ENCODE data around the gene PEAK3. TPM values are rescaled to one million over a fixed set of nuclear protein-coding genes. Genes with fewer than 3 reads are reported as not detected.

Gene PEAK3
- total RNA-seq = 0.31 to 0.50 TPM (median 0.38 TPM) in 3 replicates
- long read RNA-seq = 0 reads

GRCh38 chr19:2282062-2282861 is at the start of gene PEAK3:
TSS of gene PEAK3 (minus strand) at chr19:2282175. CDS start at chr19:2280931, 1,244 bp downstream.
- peaks cover under 1% of the 10 kb centered on the region for H3K36me3 Mint-ChIP-seq (ENCODE audit: low read depth)
- no peaks in the 10 kb centered on the region for H3K9me3 Mint-ChIP-seq (ENCODE audit: low read depth)
- H3K27me3 Mint-ChIP-seq (ENCODE audit: low read depth) = no peaks in the 10 kb centered on the region
- H3K27ac Mint-ChIP-seq (ENCODE audit: unreplicated experiment) = peak within 1 kb of the TSS; percentile 69
- peaks cover 16% of the 10 kb centered on the region for H3K4me1 Mint-ChIP-seq (ENCODE audit: low read depth)
- TF ChIP-seq CTCF (IDR thresholded peaks at IDR 0.05) = peak; percentile 13
- H3K4me3 Mint-ChIP-seq (ENCODE audit: unreplicated experiment) = peak within 1 kb of the TSS; percentile 64
- DNase-seq (ENCODE audit: low spot score) = no peak

- H3K36me3 Mint-ChIP-seq (ENCODE audit: low read depth) = peaks cover 5% of the 10 kb centered on the region
- H3K27ac Mint-ChIP-seq (ENCODE audit: unreplicated experiment) = peak overlapping the region; percentile 59
- H3K9me3 Mint-ChIP-seq (ENCODE audit: low read depth) = no peaks in the 10 kb centered on the region
- DNase-seq (ENCODE audit: low spot score) = no peak
- H3K4me3 Mint-ChIP-seq (ENCODE audit: unreplicated experiment) = no peak overlapping the region
- no peak for TF ChIP-seq CTCF (IDR thresholded peaks at IDR 0.05)
- H3K27me3 Mint-ChIP-seq (ENCODE audit: low read depth) = no peaks in the 10 kb centered on the region
- H3K4me1 Mint-ChIP-seq (ENCODE audit: low read depth) = peaks cover 46% of the 10 kb centered on the region
Measured at GRCh38 chr19:2330632-2331284, 48.8 kb upstream of the PEAK3 start.

- TF ChIP-seq CTCF (IDR thresholded peaks at IDR 0.05) = no peak
- Mint-ChIP-seq H3K9me3 (ENCODE audit: low read depth) (no peaks in the 10 kb centered on the region), H3K4me1 (ENCODE audit: low read depth) (peaks cover 47% of the 10 kb centered on the region), H3K27ac (ENCODE audit: unreplicated experiment) (peak overlapping the region; percentile 59), H3K36me3 (ENCODE audit: low read depth) (peaks cover 6% of the 10 kb centered on the region), H3K27me3 (ENCODE audit: low read depth) (no peaks in the 10 kb centered on the region), H3K4me3 (ENCODE audit: unreplicated experiment) (no peak overlapping the region)
- no peak for DNase-seq (ENCODE audit: low spot score)
Measured at GRCh38 chr19:2330255-2330631, 48.3 kb upstream of the PEAK3 start.

- TF ChIP-seq CTCF (IDR thresholded peaks at IDR 0.05) = no peak
- Mint-ChIP-seq H3K4me1 (ENCODE audit: low read depth) (peaks cover 47% of the 10 kb centered on the region), H3K4me3 (ENCODE audit: unreplicated experiment) (peak overlapping the region; percentile 99), H3K9me3 (ENCODE audit: low read depth) (no peaks in the 10 kb centered on the region), H3K27ac (ENCODE audit: unreplicated experiment) (peak overlapping the region; percentile 82), H3K27me3 (ENCODE audit: low read depth) (no peaks in the 10 kb centered on the region), H3K36me3 (ENCODE audit: low read depth) (peaks cover 8% of the 10 kb centered on the region)
- no peak for DNase-seq (ENCODE audit: low spot score)
Measured at GRCh38 chr19:2329501-2329916, 47.5 kb upstream of the PEAK3 start.

GRCh38 chr19:2329149-2329478 is 47.1 kb upstream of the PEAK3 start:
- Mint-ChIP-seq H3K36me3 (ENCODE audit: low read depth) (peaks cover 10% of the 10 kb centered on the region), H3K27ac (ENCODE audit: unreplicated experiment) (peak overlapping the region; percentile 82), H3K9me3 (ENCODE audit: low read depth) (no peaks in the 10 kb centered on the region), H3K4me3 (ENCODE audit: unreplicated experiment) (peak overlapping the region; percentile 99), H3K4me1 (ENCODE audit: low read depth) (peaks cover 47% of the 10 kb centered on the region), H3K27me3 (ENCODE audit: low read depth) (no peaks in the 10 kb centered on the region)
- TF ChIP-seq CTCF (IDR thresholded peaks at IDR 0.05) = no peak
- no peak for DNase-seq (ENCODE audit: low spot score)
